Epithelial cell of esophagus (primary cell): Measurements from ENCODE around the gene FGF7.
"Not testable (repeated sequence)": the region's sequence is repeated elsewhere in the genome, so short reads cannot be mapped to it uniquely, and the experiment has no call there.

Experiments used
- DNase-seq: peaks from one replicate; pipeline ENCODE4 v3.0.0; 2010; ENCODE audit warnings: low read depth
- H3K4me3 ChIP-seq: 2 replicates; pipeline ENCODE4 v1.5.1; 2011; ENCODE audit warnings: mild to moderate bottlenecking, low read length, control low read depth
- CTCF ChIP-seq: IDR thresholded peaks from 2 replicates; pipeline ENCODE4 v1.5.1; 2011; ENCODE audit warnings: low read depth, mild to moderate bottlenecking, low read length, control low read depth, inconsistent platforms; ENCODE audit not compliant: insufficient read depth; ENCODE audit errors: missing control alignments

Gene FGF7

GRCh38 chr15:49492151-49492550 lies 69.1 kb downstream of the FGF7 start:
- H3K4me3 ChIP-seq = no peak overlapping the region
- DNase-seq = no peak
- no peak for TF ChIP-seq CTCF

DNA sequence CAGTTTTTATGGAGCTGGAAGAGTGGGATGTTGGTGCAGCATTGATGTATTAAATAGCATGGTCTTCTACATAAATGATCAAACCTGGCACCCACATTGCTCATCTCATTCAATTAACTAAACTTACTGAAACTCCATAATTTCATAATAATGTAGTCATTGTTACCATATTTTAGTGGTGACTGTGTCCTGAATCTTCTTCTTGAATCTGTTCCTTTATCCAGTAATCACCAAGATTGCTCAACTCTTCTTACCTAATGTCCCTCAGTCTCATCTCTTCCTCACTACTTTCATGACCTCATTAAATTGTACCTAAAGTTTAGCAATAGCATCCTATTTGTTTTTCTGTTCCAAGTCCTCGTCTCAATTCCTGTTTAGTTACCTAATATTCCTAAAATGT lies 69.8 kb downstream of the FGF7 start:
- DNase-seq = peak; percentile 88
- no peak for TF ChIP-seq CTCF
- no peak overlapping the region for H3K4me3 ChIP-seq

DNA sequence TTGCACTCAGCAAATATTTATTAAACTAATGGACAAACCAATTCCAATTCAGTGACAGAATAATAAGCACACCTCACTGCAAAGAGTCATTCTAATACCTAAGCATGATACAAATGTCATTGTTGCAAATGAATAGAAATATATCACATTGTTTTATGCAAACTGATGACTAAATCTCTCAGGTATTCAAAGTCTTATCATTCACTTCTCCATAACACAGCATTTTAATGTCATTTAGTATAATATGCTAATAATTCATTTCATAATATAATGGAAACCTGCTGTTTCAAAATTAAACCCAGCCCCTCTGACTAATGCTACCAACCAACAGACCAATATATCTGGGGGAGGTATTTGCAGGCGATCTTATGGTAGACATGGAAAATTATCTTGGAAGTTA lies 71.8 kb downstream of the FGF7 start:
- no peak overlapping the region for H3K4me3 ChIP-seq
- TF ChIP-seq CTCF = no peak
- peak; percentile 30 for DNase-seq

DNA sequence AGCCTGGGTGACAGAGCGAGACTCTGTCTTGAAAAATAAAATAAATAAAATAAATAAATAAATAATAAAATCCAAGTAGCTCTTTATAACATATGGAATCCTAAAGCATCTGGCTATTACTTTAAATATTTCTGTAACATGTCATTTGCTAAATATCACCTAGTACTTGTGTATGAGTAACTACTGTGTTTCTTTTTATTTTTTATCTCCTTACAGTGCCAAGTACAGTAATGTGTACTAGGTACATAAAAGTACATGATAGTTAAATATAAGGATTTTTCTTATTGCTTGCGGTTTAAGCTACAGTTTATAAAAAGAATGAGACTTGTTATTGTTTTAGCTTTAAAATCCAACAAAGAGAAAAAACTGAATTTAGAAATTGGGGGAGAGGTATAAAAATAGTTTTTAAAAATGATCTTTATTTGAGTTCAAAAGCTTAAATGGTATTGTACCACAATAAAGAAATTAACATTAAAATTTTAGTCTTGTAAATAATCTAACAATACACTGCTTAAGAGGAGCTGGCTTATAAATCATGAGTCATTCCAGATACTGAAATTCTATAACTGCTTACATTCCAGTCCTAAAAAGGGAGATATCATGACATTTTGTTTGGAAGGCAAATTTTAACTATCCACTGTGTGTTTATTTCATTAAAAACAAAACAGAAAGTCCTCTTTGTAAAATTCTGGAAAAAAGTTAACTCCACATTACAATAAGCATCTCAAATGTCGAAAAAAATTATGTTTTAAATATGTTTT lies 73.1 kb downstream of the FGF7 start:
- H3K4me3 ChIP-seq = no peak overlapping the region
- peak; percentile 13 for DNase-seq
- no peak for TF ChIP-seq CTCF

DNA sequence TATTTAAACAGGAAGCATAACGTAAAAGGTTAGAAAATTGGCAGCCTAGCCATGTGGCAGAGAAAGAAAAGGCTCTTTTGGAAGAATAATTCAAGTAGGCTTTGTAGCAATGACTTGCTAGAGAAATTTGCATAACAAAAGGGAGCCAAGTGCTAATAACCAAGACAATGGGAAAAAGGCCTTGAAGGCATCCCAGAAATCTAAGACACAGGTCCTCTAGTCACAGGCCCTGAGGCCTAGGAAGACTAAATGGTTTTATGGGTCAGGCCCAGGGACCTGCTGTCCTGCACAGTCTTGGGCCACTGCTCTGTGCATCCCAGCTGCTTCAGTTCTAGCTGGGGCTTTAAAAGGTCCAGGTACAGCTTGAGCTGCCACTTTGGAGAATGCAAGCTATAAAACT lies 78.5 kb downstream of the FGF7 start:
- H3K4me3 ChIP-seq = no peak overlapping the region
- DNase-seq = no peak
- no peak for TF ChIP-seq CTCF

DNA sequence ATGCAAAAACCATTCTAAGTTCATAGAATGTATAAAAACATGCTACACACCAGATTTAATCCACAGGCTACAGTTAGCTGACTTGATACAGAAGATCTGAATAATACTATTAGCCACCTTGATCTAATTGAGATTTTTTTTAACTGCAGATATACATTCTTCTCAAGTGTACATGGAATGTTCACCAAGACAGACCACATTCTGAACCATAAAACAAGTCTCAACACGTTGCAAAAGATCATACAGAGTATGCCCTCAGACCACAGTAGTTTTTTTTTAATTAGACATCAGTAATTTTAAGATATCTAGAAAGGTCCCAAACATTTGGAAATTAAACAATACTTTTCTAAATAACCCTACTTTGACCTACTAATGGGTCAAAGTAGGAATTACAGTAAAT lies 83.3 kb downstream of the FGF7 start:
- DNase-seq = peak; percentile 74
- H3K4me3 ChIP-seq = no peak overlapping the region
- TF ChIP-seq CTCF = no peak

GRCh38 chr15:49507261-49507660 lies 84.2 kb downstream of the FGF7 start:
- peak; percentile 67 for DNase-seq
- no peak overlapping the region for H3K4me3 ChIP-seq
- no peak for TF ChIP-seq CTCF

- DNase-seq, H3K4me3 ChIP-seq: not testable (repeated sequence)
These were observed 89.7 kb downstream of the FGF7 start for GRCh38 chr15:49512739-49513138.
